Osteocyte (in vitro differentiated cells): ENCODE measurements around the gene PDRG1. TPM values are rescaled to one million over a fixed set of nuclear protein-coding genes. Genes with fewer than 3 reads are reported as not detected.

Experiments
- DNase-seq: peaks from one replicate; pipeline ENCODE4 v3.0.0; 2021; ENCODE audit warnings: mixed read lengths; ENCODE audit not compliant: unreplicated experiment; ENCODE audit errors: extremely low spot score
- H3K27ac Mint-ChIP-seq: one replicate; pipeline ENCODE4 v1.8.0; 2021; ENCODE audit warnings: mild to moderate bottlenecking, mixed read lengths; ENCODE audit not compliant: unreplicated experiment
- H3K27me3 Mint-ChIP-seq: one replicate; pipeline ENCODE4 v1.8.0; 2021; ENCODE audit warnings: mixed read lengths; ENCODE audit not compliant: unreplicated experiment
- H3K36me3 Mint-ChIP-seq: one replicate; pipeline ENCODE4 v1.8.0; 2021; ENCODE audit warnings: mixed read lengths; ENCODE audit not compliant: unreplicated experiment
- H3K4me1 Mint-ChIP-seq: one replicate; pipeline ENCODE4 v1.8.0; 2021; ENCODE audit warnings: mixed read lengths; ENCODE audit not compliant: unreplicated experiment
- H3K4me3 Mint-ChIP-seq: one replicate; pipeline ENCODE4 v1.8.0; 2021; ENCODE audit warnings: mild to moderate bottlenecking, moderate library complexity, mixed read lengths; ENCODE audit not compliant: unreplicated experiment
- H3K9me3 Mint-ChIP-seq: one replicate; pipeline ENCODE4 v1.8.0; 2021; ENCODE audit warnings: mixed read lengths; ENCODE audit not compliant: unreplicated experiment
- CTCF ChIP-seq: fragments of 200-600 bp; sonication (generic); IDR thresholded peaks from 2 replicates; pipeline ENCODE4 v1.5.0; 2021; ENCODE audit warnings: antibody characterized with exemption, mild to moderate bottlenecking, moderate library complexity
- total RNA-seq: library from RNA; stranded (reverse); gene quantifications from 2 replicates; pipeline ENCODE4 v1.2.1, GENCODE V29; 2021

PDRG1 gene
- total RNA-seq, 1 donor from 2014 or later, result 12.2 TPM

DNA sequence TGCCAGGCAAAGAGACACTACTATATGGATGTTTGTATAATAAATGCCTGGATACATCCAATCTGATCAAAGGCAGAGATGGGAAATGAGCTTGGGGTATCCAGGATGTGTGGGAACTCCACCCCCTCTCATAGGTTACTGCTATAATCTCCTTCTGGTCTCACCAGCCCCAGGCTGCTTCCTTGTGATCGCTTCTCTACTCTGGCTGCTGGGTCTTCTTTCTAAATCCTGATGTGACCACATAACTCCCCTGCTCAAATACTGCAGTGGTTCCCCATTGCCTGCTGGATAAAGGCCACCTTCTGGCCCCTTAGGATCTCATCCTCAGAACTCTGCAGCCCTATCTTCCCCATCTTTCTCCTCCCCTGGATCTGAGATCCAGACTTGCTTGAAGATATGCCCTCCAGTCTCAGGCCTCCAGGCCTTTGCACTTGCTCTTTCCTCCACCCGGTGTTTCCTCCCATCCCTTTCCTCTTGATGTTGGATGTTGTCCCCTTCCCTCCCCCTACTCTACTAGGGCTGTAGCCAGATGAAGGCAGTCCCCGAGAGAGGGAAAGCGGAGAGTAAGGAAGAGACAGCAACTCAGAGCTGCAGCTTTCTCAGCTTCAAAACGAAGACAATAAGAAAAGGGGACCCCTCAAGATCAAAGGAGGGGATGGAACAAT, 15.3 kb upstream of the PDRG1 start:
- H3K4me3 Mint-ChIP-seq, result peak overlapping the region; percentile 44
- H3K27me3 Mint-ChIP-seq, result peaks cover 56% of the 10 kb centered on the region
- H3K36me3 Mint-ChIP-seq, result no peaks in the 10 kb centered on the region
- peaks cover 3% of the 10 kb centered on the region for H3K4me1 Mint-ChIP-seq
- no peak for DNase-seq
- H3K9me3 Mint-ChIP-seq, result no peaks in the 10 kb centered on the region
- TF ChIP-seq CTCF, result no peak
- H3K27ac Mint-ChIP-seq, result no peak overlapping the region

DNA sequence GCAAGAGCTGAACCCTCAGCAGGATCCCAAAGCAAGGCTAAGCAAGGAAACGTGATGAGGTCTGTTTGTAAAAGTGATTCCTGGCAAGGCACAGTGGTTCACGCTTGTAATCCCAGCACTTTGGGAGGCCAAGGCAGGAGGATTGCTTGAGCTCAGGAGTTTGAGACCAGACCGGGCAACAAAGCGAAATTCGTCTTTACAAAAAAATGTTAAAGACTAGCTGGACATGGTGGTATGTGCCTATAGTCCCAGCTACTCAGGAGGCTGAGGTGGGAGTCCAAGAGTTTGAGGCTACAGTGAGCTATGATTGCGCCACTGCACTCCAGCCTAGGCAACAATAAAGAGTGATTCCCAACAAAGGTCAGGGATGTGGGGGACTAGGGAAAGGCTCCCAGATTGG, 12.0 kb upstream of the PDRG1 start:
- Mint-ChIP-seq H3K27ac (no peak overlapping the region), H3K27me3 (peaks cover 72% of the 10 kb centered on the region), H3K4me3 (no peak overlapping the region), H3K36me3 (no peaks in the 10 kb centered on the region), H3K9me3 (no peaks in the 10 kb centered on the region), H3K4me1 (peaks cover 2% of the 10 kb centered on the region)
- no peak for TF ChIP-seq CTCF
- DNase-seq, result no peak

DNA sequence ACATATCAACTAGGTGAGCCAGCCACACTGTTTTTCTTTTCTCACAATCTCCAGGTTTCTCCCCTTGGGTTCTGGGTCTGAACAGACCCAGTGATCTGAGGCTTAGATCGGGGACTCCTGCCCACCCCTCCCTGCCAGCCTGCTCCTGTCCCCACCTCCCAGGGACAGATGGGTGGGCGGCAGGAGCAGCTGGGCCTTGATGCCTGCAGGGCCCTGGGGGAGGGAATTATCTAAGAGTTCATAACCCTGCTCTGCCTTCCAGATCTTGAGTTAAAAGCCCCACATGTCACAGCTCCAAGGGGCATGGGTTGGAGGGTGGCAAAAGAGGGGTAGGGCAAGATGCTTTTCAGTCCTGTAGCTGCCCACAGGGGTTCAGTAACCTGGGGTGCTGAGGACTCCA, 10.9 kb upstream of the PDRG1 start:
- Mint-ChIP-seq H3K9me3 (no peaks in the 10 kb centered on the region), H3K4me1 (no peaks in the 10 kb centered on the region)

DNA sequence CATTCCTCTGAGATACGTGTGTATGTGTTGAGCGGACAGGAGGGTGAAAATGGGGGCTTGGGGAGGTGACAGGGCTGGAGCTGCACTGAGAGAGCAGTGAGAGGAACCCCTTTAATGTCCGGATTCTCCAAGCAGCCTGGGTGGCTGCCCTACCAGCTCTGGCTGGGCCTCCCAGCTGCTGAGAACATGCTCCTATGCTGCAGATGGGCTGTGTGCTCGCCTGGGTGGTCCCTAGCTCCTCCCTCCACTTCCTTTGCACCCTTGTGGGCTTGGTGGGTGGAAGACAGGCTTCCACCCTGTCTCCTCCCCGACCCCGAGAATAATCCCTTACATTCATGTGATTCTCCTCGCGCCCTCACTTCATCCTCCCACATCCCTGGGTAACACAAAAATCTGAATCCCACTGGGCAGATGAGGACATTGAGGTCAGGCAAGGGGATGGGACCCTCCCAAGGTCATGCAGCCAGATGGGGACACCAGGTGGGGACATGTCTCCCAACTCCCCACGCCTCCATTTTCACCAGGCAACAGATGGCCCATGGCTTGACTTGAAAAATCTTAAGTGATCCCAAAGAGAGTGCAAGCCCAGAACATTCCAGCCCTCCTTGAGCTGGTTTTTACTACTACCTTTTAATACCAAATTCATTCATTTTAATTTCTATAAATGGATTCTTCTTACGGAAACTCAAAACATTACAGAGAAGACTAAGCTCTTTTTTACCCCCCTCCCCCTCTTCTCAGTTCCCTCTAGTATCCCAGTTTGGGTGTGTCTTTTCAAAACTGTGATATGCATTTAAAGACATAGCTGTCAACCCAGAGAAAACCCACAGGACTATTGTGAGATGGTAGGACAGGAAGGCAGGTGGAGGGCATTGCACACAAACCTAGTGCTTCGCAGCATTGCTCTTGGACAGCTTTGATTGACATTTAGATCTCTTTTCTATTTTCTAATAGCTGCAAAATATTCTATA, 5.0 kb upstream of the PDRG1 start:
- TF ChIP-seq CTCF, result no peak
- no peak for DNase-seq
- H3K4me3 Mint-ChIP-seq, result no peak overlapping the region
- no peak overlapping the region for H3K27ac Mint-ChIP-seq
- H3K27me3 Mint-ChIP-seq, result peaks cover 40% of the 10 kb centered on the region
- H3K4me1 Mint-ChIP-seq, result peaks cover under 1% of the 10 kb centered on the region
- no peaks in the 10 kb centered on the region for H3K36me3 Mint-ChIP-seq
- H3K9me3 Mint-ChIP-seq, result no peaks in the 10 kb centered on the region

More for the DNA sequence above, 10.9 kb upstream of the PDRG1 start:
- H3K27me3 Mint-ChIP-seq, result peaks cover 74% of the 10 kb centered on the region
- no peak for DNase-seq
- no peak overlapping the region for H3K27ac Mint-ChIP-seq
- no peaks in the 10 kb centered on the region for H3K36me3 Mint-ChIP-seq
- no peak for TF ChIP-seq CTCF
- H3K4me3 Mint-ChIP-seq, result no peak overlapping the region

GRCh38 chr20:31954500-31954899, 2.7 kb upstream of the PDRG1 start:
- H3K27ac Mint-ChIP-seq, result no peak overlapping the region
- no peaks in the 10 kb centered on the region for H3K9me3 Mint-ChIP-seq
- DNase-seq, result no peak
- peaks cover 16% of the 10 kb centered on the region for H3K4me1 Mint-ChIP-seq
- no peak overlapping the region for H3K4me3 Mint-ChIP-seq
- peaks cover 4% of the 10 kb centered on the region for H3K36me3 Mint-ChIP-seq
- H3K27me3 Mint-ChIP-seq, result peaks cover 23% of the 10 kb centered on the region
- TF ChIP-seq CTCF, result no peak
